Peyer's patch (tissue), 4 donors: Measurements from ENCODE around the gene TERT.

Source experiments
- POLR2A ChIP-seq, 2 donors: fragments of 450-650 bp; IDR thresholded peaks; one replicate each; pipeline ENCODE4 v1.5.1; 2017; ENCODE audit warnings: antibody characterized with exemption in 2 of 2, mild to moderate bottlenecking in 2 of 2, moderate library complexity in 2 of 2
- TF ChIP-seq, protein P1 (sequence below), 6 experiments: fragments of 450-650 bp in 4 of 6; fragments of 200-600 bp in 2 of 6; sonication (generic) in 1 of 6; IDR thresholded peaks; one replicate each; pipeline ENCODE4 v1.5.1; 2017 to 2019; ENCODE audit warnings: antibody characterized with exemption in 6 of 6, mild to moderate bottlenecking in 3 of 6, moderate library complexity in 1 of 6

DNA sequence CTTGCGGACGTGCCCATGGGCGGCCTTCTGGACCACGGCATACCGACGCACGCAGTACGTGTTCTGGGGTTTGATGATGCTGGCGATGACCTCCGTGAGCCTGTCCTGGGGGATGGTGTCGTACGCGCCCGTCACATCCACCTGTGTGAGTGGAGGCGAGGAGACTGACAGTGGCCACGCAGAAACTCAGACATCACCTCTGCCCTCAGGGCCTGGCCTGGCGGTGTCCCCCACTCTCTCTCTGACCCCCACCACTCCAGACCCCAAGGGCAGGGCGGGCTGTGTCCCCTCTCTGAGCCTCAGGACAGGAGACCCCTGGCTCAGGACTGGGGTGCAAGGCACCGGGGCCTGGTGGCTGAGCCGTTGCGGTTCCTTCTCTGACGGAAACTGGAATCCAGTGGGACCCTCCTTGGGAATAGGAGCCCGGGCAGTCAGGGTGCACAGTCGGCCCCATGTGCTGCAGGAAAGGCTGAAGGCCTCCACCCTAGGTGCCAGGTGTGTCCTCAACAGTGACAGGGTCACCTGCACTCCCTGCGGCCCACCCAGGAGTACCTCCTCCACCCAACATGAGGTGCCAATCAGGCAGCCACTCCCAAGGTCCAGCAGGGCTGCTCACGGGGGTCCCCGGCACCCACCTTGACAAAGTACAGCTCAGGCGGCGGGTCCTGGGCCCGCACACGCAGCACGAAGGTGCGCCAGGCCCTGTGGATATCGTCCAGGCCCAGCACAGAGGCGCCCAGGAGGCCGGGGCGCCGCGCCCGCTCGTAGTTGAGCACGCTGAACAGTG is 16.0 kb downstream of the TERT start:
- no peak for TF ChIP-seq POLR2A (IDR thresholded peaks at IDR 0.05)
- TF ChIP-seq, protein P1, sequence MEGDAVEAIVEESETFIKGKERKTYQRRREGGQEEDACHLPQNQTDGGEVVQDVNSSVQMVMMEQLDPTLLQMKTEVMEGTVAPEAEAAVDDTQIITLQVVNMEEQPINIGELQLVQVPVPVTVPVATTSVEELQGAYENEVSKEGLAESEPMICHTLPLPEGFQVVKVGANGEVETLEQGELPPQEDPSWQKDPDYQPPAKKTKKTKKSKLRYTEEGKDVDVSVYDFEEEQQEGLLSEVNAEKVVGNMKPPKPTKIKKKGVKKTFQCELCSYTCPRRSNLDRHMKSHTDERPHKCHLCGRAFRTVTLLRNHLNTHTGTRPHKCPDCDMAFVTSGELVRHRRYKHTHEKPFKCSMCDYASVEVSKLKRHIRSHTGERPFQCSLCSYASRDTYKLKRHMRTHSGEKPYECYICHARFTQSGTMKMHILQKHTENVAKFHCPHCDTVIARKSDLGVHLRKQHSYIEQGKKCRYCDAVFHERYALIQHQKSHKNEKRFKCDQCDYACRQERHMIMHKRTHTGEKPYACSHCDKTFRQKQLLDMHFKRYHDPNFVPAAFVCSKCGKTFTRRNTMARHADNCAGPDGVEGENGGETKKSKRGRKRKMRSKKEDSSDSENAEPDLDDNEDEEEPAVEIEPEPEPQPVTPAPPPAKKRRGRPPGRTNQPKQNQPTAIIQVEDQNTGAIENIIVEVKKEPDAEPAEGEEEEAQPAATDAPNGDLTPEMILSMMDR (IDR thresholded peaks at IDR 0.05): no peak
